Endothelial cell of umbilical vein (primary cell): Measurements from ENCODE around the gene DLST.

ENCODE experiments used
- CTCF ChIP-seq, 2 donors: IDR thresholded peaks; 1 replicate in 1 of 2; 2 replicates in 1 of 2; pipeline ENCODE4 v1.5.1; 2011; ENCODE audit warnings: low read length in 2 of 2, mild to moderate bottlenecking in 2 of 2, moderate library complexity in 2 of 2, control low read depth in 1 of 2, inconsistent platforms in 1 of 2, low read depth in 1 of 2; ENCODE audit not compliant: insufficient read depth in 1 of 2; ENCODE audit errors: extremely low read depth in 1 of 2
- EZH2 ChIP-seq: IDR thresholded peaks from 2 replicates; pipeline ENCODE4 v1.6.1; 2012; ENCODE audit warnings: borderline replicate concordance, low read depth, mild to moderate bottlenecking, moderate library complexity, low read length, inconsistent platforms; ENCODE audit not compliant: severe bottlenecking
- JUN ChIP-seq: IDR thresholded peaks from 2 replicates; pipeline ENCODE4 v1.6.1; 2011; ENCODE audit warnings: borderline replicate concordance, low read depth; ENCODE audit not compliant: insufficient read length, insufficient read depth
- MAX ChIP-seq: IDR thresholded peaks from 2 replicates; pipeline ENCODE4 v1.6.1; 2011; ENCODE audit not compliant: insufficient read depth, insufficient read length
- POLR2A ChIP-seq: IDR thresholded peaks from 2 replicates; pipeline ENCODE4 v1.6.1; 2012; ENCODE audit warnings: low read depth, mild to moderate bottlenecking, control low read depth, low read length
- POLR2AphosphoS5 ChIP-seq: IDR thresholded peaks from 2 replicates; pipeline ENCODE4 v1.6.1; 2012; ENCODE audit warnings: low read depth, mild to moderate bottlenecking, control low read depth, low read length, moderate library complexity; ENCODE audit not compliant: insufficient read depth

- TF ChIP-seq EZH2, result no peak
- no peak for TF ChIP-seq MAX
- no peak for TF ChIP-seq CTCF (IDR thresholded peaks at IDR 0.05; ENCODE audit: extremely low read depth in 1 of 2, insufficient read depth in 1 of 2, low read depth in 1 of 2, low read length in 2 of 2)
- TF ChIP-seq JUN, result no peak
- TF ChIP-seq POLR2AphosphoS5, result no peak
- no peak for TF ChIP-seq POLR2A
These were observed 33.7 kb downstream of the DLST start for GRCh38 chr14:74915426-74915825.
